Measurements from ENCODE around the gene PRB4. TPM values are rescaled to one million over a fixed set of nuclear protein-coding genes. Genes with fewer than 3 reads are reported as not detected.
"Not testable (repeated sequence)": the region's sequence is repeated elsewhere in the genome, so short reads cannot be mapped to it uniquely, and the experiment has no call there.

PRB4 gene
- not detected for total RNA-seq
- polyA plus RNA-seq (ENCODE audit: insufficient read length in 2 of 2): not detected
- long read RNA-seq, donor 1: 0 reads
- long read RNA-seq, donor 2: 0 reads
- long read RNA-seq, donor 3: 0 reads
- long read RNA-seq, donor 4: 0 reads

- DNase-seq (ENCODE audit: low read depth in 4 of 6, low spot score in 6 of 6): no peak
- Histone ChIP-seq H3K36me3 (ENCODE audit: control insufficient read depth, insufficient read depth, low read length) (no peaks in the 10 kb centered on the region), H3K27ac (ENCODE audit: low read depth, low read length) (no peak within 1 kb of the TSS), H3K4me1 (ENCODE audit: control insufficient read depth, insufficient read depth, low read length) (no peaks in the 10 kb centered on the region), H3K9me3 (ENCODE audit: control insufficient read depth, insufficient read depth, low read length) (no peaks in the 10 kb centered on the region), H3K4me3 (ENCODE audit: low read depth, low read length) (no peak within 1 kb of the TSS), H3K27me3 (ENCODE audit: control insufficient read depth, insufficient read depth, low read length) (no peaks in the 10 kb centered on the region)
- WGBS (ENCODE audit: insufficient coverage): 63% methylated on average over 2 of the region's 3 CpGs
Observed at GRCh38 chr12:11310336-11310735, at the start of gene PRB4. Gene PRB4, minus strand, starts transcription at chr12:11310436. Its CDS starts 38 bp downstream, at chr12:11310398.

GRCh38 chr12:11351736-11352135, 41.5 kb upstream of the PRB4 start:
- H3K27me3 ChIP-seq (ENCODE audit: control insufficient read depth, insufficient read depth, low read length); H3K4me3 ChIP-seq (ENCODE audit: low read depth, low read length); H3K36me3 ChIP-seq (ENCODE audit: control insufficient read depth, insufficient read depth, low read length); H3K27ac ChIP-seq (ENCODE audit: low read depth, low read length); H3K4me1 ChIP-seq (ENCODE audit: control insufficient read depth, insufficient read depth, low read length); H3K9me3 ChIP-seq (ENCODE audit: control insufficient read depth, insufficient read depth, low read length); DNase-seq (ENCODE audit: low read depth in 4 of 6, low spot score in 6 of 6): not testable (repeated sequence)
- WGBS (ENCODE audit: insufficient coverage): 40% methylated on average over 1 of the region's 2 CpGs

- 96% methylated on average over 9 of the region's 9 CpGs for WGBS (ENCODE audit: insufficient coverage)
- Histone ChIP-seq H3K36me3 (ENCODE audit: control insufficient read depth, insufficient read depth, low read length) (no peaks in the 10 kb centered on the region), H3K4me3 (ENCODE audit: low read depth, low read length) (no peak overlapping the region), H3K4me1 (ENCODE audit: control insufficient read depth, insufficient read depth, low read length) (no peaks in the 10 kb centered on the region), H3K27me3 (ENCODE audit: control insufficient read depth, insufficient read depth, low read length) (no peaks in the 10 kb centered on the region), H3K27ac (ENCODE audit: low read depth, low read length) (no peak overlapping the region), H3K9me3 (ENCODE audit: control insufficient read depth, insufficient read depth, low read length) (no peaks in the 10 kb centered on the region)
- DNase-seq (ENCODE audit: low read depth in 4 of 6, low spot score in 6 of 6): peak in 1 of 6 donors; percentile 1
Observed at GRCh38 chr12:11348439-11348838, 38.2 kb upstream of the PRB4 start.

- no peaks in the 10 kb centered on the region for H3K27me3 ChIP-seq (ENCODE audit: control insufficient read depth, insufficient read depth, low read length)
- no CpG with 5 or more reads among the region's 6 CpGs for WGBS (ENCODE audit: insufficient coverage)
- no peak overlapping the region for H3K4me3 ChIP-seq (ENCODE audit: low read depth, low read length)
- no peak for DNase-seq (ENCODE audit: low read depth in 4 of 6, low spot score in 6 of 6)
- H3K4me1 ChIP-seq (ENCODE audit: control insufficient read depth, insufficient read depth, low read length): no peaks in the 10 kb centered on the region
- H3K27ac ChIP-seq (ENCODE audit: low read depth, low read length): no peak overlapping the region
- H3K36me3 ChIP-seq (ENCODE audit: control insufficient read depth, insufficient read depth, low read length): no peaks in the 10 kb centered on the region
- no peaks in the 10 kb centered on the region for H3K9me3 ChIP-seq (ENCODE audit: control insufficient read depth, insufficient read depth, low read length)
Observed at GRCh38 chr12:11347810-11348209, 37.6 kb upstream of the PRB4 start.

GRCh38 chr12:11344500-11344899, 34.3 kb upstream of the PRB4 start:
- WGBS (ENCODE audit: insufficient coverage): 76% methylated on average over 2 of the region's 2 CpGs
- Histone ChIP-seq H3K4me1 (ENCODE audit: control insufficient read depth, insufficient read depth, low read length) (no peaks in the 10 kb centered on the region), H3K4me3 (ENCODE audit: low read depth, low read length) (no peak overlapping the region), H3K27ac (ENCODE audit: low read depth, low read length) (no peak overlapping the region), H3K27me3 (ENCODE audit: control insufficient read depth, insufficient read depth, low read length) (no peaks in the 10 kb centered on the region), H3K9me3 (ENCODE audit: control insufficient read depth, insufficient read depth, low read length) (no peaks in the 10 kb centered on the region), H3K36me3 (ENCODE audit: control insufficient read depth, insufficient read depth, low read length) (no peaks in the 10 kb centered on the region)
- DNase-seq (ENCODE audit: low read depth in 4 of 6, low spot score in 6 of 6): no peak

- H3K4me1 ChIP-seq (ENCODE audit: control insufficient read depth, insufficient read depth, low read length): no peaks in the 10 kb centered on the region
- H3K27ac ChIP-seq (ENCODE audit: low read depth, low read length): no peak overlapping the region
- no peaks in the 10 kb centered on the region for H3K9me3 ChIP-seq (ENCODE audit: control insufficient read depth, insufficient read depth, low read length)
- DNase-seq (ENCODE audit: low read depth in 4 of 6, low spot score in 6 of 6): no peak
- no peaks in the 10 kb centered on the region for H3K27me3 ChIP-seq (ENCODE audit: control insufficient read depth, insufficient read depth, low read length)
- no peaks in the 10 kb centered on the region for H3K36me3 ChIP-seq (ENCODE audit: control insufficient read depth, insufficient read depth, low read length)
- H3K4me3 ChIP-seq (ENCODE audit: low read depth, low read length): no peak overlapping the region
- WGBS (ENCODE audit: insufficient coverage): 100% methylated on average over 3 of the region's 3 CpGs
Observed at GRCh38 chr12:11324426-11324825, 14.2 kb upstream of the PRB4 start.

- H3K27me3 ChIP-seq (ENCODE audit: control insufficient read depth, insufficient read depth, low read length): no peaks in the 10 kb centered on the region
- H3K27ac ChIP-seq (ENCODE audit: low read depth, low read length): no peak overlapping the region
- no peaks in the 10 kb centered on the region for H3K4me1 ChIP-seq (ENCODE audit: control insufficient read depth, insufficient read depth, low read length)
- WGBS (ENCODE audit: insufficient coverage): 86% methylated on average over 1 of the region's 2 CpGs
- no peaks in the 10 kb centered on the region for H3K36me3 ChIP-seq (ENCODE audit: control insufficient read depth, insufficient read depth, low read length)
- no peak overlapping the region for H3K4me3 ChIP-seq (ENCODE audit: low read depth, low read length)
- no peak for DNase-seq (ENCODE audit: low read depth in 4 of 6, low spot score in 6 of 6)
- no peaks in the 10 kb centered on the region for H3K9me3 ChIP-seq (ENCODE audit: control insufficient read depth, insufficient read depth, low read length)
Observed at GRCh38 chr12:11321980-11322379, 11.7 kb upstream of the PRB4 start.

GRCh38 chr12:11307143-11307542, 3.1 kb downstream of the PRB4 start:
- no peaks in the 10 kb centered on the region for H3K9me3 ChIP-seq (ENCODE audit: control insufficient read depth, insufficient read depth, low read length)
- H3K27me3 ChIP-seq (ENCODE audit: control insufficient read depth, insufficient read depth, low read length): no peaks in the 10 kb centered on the region
- no peak overlapping the region for H3K27ac ChIP-seq (ENCODE audit: low read depth, low read length)
- H3K36me3 ChIP-seq (ENCODE audit: control insufficient read depth, insufficient read depth, low read length): no peaks in the 10 kb centered on the region
- DNase-seq (ENCODE audit: low read depth in 4 of 6, low spot score in 6 of 6): no peak
- no CpG with 5 or more reads among the region's 2 CpGs for WGBS (ENCODE audit: insufficient coverage)
- no peak overlapping the region for H3K4me3 ChIP-seq (ENCODE audit: low read depth, low read length)
- no peaks in the 10 kb centered on the region for H3K4me1 ChIP-seq (ENCODE audit: control insufficient read depth, insufficient read depth, low read length)

- Histone ChIP-seq H3K27ac (ENCODE audit: low read depth, low read length) (no peak overlapping the region), H3K4me3 (ENCODE audit: low read depth, low read length) (no peak overlapping the region), H3K4me1 (ENCODE audit: control insufficient read depth, insufficient read depth, low read length) (no peaks in the 10 kb centered on the region), H3K27me3 (ENCODE audit: control insufficient read depth, insufficient read depth, low read length) (no peaks in the 10 kb centered on the region), H3K9me3 (ENCODE audit: control insufficient read depth, insufficient read depth, low read length) (no peaks in the 10 kb centered on the region), H3K36me3 (ENCODE audit: control insufficient read depth, insufficient read depth, low read length) (no peaks in the 10 kb centered on the region)
- DNase-seq (ENCODE audit: low read depth in 4 of 6, low spot score in 6 of 6): no peak
- no CpG with 5 or more reads among the region's 3 CpGs for WGBS (ENCODE audit: insufficient coverage)
Observed at GRCh38 chr12:11273449-11273848, 36.8 kb downstream of the PRB4 start.

GRCh38 chr12:11269607-11270006, 40.6 kb downstream of the PRB4 start, which contains the start of gene PRB3:
Gene PRB3, minus strand, starts transcription at chr12:11269707. Its CDS starts 38 bp downstream, at chr12:11269669.
- WGBS (ENCODE audit: insufficient coverage): 83% methylated on average over 1 of the region's 3 CpGs
- no peak for DNase-seq (ENCODE audit: low read depth in 4 of 6, low spot score in 6 of 6)
- H3K9me3 ChIP-seq (ENCODE audit: control insufficient read depth, insufficient read depth, low read length): no peaks in the 10 kb centered on the region

More at GRCh38 chr12:11269607-11270006, 40.6 kb downstream of the PRB4 start, which contains the start of gene PRB3:
- H3K4me1 ChIP-seq (ENCODE audit: control insufficient read depth, insufficient read depth, low read length): no peaks in the 10 kb centered on the region
- H3K27ac ChIP-seq (ENCODE audit: low read depth, low read length): no peak within 1 kb of the TSS
- H3K36me3 ChIP-seq (ENCODE audit: control insufficient read depth, insufficient read depth, low read length): no peaks in the 10 kb centered on the region
- H3K4me3 ChIP-seq (ENCODE audit: low read depth, low read length): no peak within 1 kb of the TSS
- no peaks in the 10 kb centered on the region for H3K27me3 ChIP-seq (ENCODE audit: control insufficient read depth, insufficient read depth, low read length)

All from spinal cord (tissue), 10 donors.